Measurements from ENCODE around the gene USP37.
A peak's percentile ranks its signal among the peaks of the same experiment; 100 is the strongest.

USP37 gene

DNA sequence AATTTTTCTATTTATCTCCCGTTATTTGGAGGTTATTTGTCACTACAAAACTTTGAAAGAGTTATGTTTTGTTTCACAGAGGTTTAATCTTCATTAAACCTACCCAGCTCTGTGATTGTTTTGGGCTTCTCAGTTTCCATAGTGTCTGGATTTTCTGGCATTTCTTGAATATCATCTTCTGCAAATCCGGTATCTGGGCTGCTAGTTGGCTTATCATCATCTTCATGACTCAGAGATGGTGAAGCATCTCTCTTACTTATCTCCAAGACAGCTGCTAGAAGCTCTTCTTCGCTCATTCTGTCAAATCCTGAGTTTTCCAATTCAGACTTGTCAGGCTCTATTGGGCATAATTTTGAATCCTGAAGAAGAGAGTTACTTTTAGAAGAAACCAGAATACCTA, 93.6 kb downstream of the USP37 start:
- no peak for DNase-seq (ENCODE audit: low read depth in 2 of 2)

DNA sequence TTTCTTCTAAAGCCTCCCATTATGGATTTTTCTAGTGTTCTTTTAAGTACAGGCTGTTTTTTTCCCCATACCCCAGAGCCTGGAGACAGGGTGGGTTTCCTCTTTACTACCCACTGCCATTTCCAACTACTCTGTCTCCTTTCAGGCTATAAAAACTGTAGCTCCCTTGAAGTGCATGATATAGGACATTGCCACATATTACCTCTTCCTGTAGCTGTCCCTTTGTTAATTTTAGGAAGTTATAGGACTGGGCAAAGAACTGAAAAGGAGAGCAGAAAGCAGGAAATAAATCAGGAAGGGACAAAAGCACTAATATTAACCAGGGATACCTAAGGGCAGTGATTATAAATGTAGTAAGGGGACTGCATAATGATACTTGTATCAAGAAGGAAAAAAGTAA, 95.2 kb downstream of the USP37 start:
- DNase-seq (ENCODE audit: low read depth in 2 of 2), result no peak

GRCh38 chr2:218471982-218472381, 96.2 kb downstream of the USP37 start:
- DNase-seq (ENCODE audit: low read depth in 2 of 2), result no peak

GRCh38 chr2:218471036-218471435, 97.1 kb downstream of the USP37 start:
- DNase-seq (ENCODE audit: low read depth in 2 of 2), result no peak

DNA sequence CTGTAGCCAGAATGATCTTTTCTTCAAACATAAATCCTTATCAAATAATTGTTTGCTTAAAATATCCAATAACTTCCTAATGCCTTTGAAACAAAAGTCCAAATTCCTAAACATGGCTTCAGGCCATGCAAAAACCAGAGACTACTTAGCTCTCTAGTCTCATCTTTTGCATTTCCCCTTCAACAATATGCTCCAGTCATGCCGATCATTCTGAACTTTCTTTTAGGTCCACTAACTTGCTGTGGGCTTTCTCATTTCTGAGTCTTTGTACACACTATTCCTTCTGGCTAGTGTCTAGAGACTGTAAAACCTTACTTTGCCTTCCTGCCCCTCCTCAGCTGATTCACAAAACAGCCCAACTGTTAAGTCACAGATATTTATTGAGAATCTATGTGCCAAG, 97.7 kb downstream of the USP37 start:
- DNase-seq (ENCODE audit: low read depth in 2 of 2), result no peak

GRCh38 chr2:218465987-218466633, 102.0 kb downstream of the USP37 start:
- DNase-seq (ENCODE audit: low read depth in 2 of 2), result peak; percentile 12 to 17

DNA sequence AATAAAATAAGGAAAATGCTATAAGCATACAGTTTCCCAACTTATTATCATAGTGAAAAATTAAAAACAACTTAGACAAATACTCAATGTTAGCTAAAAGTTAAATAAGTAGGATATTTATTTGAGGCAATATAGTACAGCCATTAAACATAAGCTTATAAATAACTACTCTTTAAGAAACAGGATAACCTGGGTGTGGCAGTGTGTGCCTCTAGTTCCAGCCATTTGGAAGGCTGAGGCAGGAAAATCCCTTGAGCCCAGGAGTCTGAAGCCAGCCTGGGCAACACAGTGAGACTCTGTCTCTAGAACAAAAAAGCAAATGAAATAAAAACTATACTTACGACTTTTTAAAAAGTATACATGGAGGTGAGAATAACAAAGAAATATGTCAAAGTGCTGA, 109.6 kb downstream of the USP37 start:
- DNase-seq (ENCODE audit: low read depth in 2 of 2), result no peak

GRCh38 chr2:218456849-218457248, 111.3 kb downstream of the USP37 start:
- no peak for DNase-seq (ENCODE audit: low read depth in 2 of 2)

DNA sequence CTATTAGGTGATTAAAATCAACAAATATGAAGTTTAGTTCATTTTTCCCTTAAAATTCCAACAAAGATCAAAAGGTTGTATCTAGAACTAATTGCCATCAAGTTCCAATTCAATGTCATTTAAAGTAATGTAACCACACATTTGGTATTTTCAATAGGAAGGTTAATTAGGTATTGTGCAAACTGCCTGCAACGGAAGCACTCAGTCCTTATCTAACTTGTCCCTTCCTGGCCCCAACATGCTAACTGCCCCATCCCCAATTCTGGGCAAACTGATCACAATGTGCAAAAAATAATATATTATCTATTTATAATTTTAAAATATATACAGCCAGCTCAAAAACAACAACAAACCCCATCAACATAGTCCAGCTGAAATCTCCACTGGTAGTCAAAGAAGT, 116.1 kb downstream of the USP37 start:
- DNase-seq (ENCODE audit: low read depth in 2 of 2), result no peak

GRCh38 chr2:218448934-218449333, 119.2 kb downstream of the USP37 start:
- peak in 1 of 2 experiments; percentile 0 for DNase-seq (ENCODE audit: low read depth in 2 of 2)

- no peak for DNase-seq (ENCODE audit: low read depth in 2 of 2)
These were observed 121.1 kb downstream of the USP37 start for GRCh38 chr2:218447072-218447471.

DNA sequence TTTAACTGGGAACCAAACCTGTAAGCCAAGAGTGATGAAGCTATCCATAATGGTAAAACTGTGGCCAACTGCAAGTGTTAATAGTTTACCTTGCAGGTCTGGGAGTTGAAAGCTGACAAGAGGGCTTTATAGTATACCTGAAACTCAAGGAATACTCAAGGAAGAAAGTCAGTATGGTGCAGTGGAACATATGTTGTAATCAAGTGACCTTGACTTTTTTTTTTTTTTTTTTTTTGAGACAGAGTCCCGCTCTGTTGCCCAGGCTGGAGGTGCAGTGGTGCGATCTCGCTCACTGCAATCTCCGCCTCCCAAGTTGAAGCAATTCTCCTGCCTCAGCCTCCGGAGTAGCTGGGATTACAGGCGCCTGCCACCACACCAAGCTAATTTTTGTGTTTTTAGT, 121.6 kb downstream of the USP37 start:
- DNase-seq (ENCODE audit: low read depth in 2 of 2), result no peak

DNA sequence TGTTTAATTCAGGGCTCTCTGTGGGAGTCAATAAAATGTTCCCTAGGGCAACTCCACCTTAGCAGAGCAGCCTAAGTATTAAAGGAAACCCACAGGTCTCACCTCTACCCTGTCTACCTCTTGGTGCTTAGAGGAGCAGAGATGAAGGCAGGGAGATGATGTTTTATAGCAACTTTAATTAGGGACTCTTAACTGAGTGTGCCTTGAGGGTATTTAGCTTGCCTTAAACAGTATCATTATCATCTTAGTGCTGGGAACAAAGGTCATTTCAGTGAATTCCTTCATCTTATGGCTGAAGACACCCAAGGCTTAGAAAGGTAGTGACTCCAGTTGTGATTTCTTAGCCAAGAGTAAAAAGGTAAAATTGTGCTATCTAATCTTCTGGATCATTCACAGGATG, 122.5 kb downstream of the USP37 start:
- no peak for DNase-seq (ENCODE audit: low read depth in 2 of 2)

GRCh38 chr2:218444692-218445357, 123.3 kb downstream of the USP37 start:
- DNase-seq (ENCODE audit: low read depth in 2 of 2), result no peak

- DNase-seq (ENCODE audit: low read depth in 2 of 2), result no peak
These were observed 129.6 kb downstream of the USP37 start for GRCh38 chr2:218438596-218438995.

DNA sequence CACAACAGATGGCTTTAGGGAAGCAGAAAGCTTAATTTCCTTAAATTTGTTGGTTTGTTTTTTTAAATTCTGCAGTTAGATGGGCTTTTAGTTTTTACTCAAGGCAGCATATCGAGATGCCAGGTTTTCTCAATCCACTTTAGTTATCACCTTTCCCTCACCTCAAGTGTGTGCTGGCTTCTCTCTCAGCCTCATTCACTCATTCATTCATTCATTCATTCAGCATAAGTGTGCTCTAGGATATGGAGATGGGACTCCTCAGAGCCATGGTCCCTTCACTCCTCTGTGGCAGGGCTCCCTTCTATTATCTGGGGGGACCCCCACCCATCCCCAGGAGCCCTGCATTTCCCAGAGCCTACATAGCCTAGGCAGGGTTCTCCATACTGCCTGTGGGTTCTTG, 130.2 kb downstream of the USP37 start:
- DNase-seq (ENCODE audit: low read depth in 2 of 2), result no peak

GRCh38 chr2:218436992-218437391, 131.2 kb downstream of the USP37 start:
- DNase-seq (ENCODE audit: low read depth in 2 of 2), result no peak

DNA sequence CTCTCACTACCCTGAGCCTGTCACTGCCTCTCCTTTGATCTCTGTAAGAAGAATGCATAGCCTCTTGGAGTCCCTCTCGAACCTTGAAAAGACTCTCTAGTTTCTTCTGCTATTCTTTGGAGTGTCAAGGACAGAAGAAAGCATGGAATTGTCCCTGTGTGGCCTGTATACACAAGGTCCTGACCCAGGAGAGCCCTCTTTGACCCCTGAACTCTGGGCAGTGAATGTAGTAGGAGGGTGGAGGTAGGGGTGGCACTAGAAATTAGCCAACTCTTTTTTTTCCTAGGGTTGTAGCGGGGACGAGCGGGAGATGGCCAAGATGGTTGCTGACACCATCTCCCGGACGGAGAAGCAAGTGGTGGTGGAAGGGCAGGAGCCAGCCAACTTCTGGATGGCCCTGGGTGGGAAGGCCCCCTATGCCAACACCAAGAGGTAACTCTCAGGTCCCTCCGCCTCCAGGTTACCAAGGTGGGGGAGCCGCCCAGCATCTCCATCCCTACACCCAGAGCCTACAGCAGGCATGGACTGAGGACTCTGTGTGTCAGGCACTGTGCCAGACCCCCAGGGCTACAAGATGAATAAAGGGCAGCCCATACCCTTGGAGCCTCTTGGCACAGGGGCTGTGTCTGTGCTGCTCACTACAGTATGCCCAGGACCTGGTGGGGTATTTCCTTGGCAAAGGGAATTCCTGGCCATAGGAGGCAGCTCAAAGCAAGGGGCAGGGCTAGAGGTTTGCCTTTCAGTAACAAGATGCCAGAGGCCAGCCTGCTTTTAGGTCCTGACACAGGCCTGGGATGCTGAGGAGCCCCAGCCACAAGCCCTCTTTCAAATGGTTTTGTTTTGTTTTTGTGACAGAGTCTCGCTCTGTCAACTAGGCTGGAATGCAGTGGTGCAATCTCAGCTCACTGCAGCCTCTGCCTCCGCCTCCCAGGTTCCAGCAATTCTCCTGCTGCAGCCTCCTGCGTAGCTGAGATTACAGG, 132.9 kb downstream of the USP37 start:
- no peak for DNase-seq (ENCODE audit: low read depth in 2 of 2)

- no peak for DNase-seq (ENCODE audit: low read depth in 2 of 2)
These were observed 133.7 kb downstream of the USP37 start for GRCh38 chr2:218434456-218434855.

DNA sequence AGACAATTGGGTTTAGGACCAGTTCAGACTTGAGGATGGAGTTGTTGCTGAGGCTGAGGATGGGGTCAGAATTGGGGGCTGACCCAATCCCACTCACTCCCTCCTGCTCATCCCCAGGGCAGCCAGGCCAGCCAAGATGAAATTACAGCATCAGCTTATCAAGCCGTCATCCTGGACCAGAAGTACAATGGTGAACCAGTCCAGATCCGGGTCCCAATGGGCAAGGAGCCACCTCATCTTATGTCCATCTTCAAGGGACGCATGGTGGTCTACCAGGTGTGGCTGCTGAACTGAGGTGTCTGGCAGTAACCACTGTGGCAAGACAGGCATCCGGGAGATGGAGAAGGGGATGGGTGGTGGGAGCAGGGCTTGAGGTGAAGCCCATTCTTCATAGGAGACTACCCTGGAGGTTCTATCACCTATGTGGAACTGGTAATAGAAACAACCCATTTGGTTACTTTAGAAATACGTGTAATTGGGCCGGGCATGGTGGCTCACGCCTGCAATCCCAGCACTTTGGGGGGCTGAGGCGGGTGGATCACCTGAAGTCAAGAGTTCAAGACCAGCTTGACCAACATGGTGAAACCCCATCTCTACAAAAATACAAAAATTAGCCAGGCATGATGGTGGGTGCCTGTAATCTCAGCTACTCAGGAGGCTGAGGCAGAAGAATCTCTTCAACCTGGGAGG, 135.3 kb downstream of the USP37 start:
- DNase-seq (ENCODE audit: low read depth in 2 of 2), result no peak

- no peak for DNase-seq (ENCODE audit: low read depth in 2 of 2)
These were observed 136.3 kb downstream of the USP37 start for GRCh38 chr2:218431878-218432277.

DNA sequence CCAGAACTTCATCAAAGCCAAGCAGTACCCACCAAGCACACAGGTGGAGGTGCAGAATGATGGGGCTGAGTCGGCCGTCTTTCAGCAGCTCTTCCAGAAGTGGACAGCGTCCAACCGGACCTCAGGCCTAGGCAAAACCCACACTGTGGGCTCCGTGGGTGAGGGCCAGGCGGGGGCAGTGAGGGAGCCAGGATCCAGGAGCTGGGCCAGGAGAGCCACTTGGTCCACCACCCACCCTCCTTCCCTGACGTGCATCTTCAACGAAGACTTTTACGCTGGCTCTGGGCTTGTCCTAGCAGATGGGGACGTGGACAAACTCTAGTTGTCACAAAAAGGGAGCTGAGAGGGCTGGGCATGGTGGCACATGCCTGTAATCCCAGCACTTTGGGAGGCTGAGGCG, 137.4 kb downstream of the USP37 start:
- DNase-seq (ENCODE audit: low read depth in 2 of 2), result no peak

Data from fibroblast of skin of left quadriceps (primary cell).